ENCODE results near the gene FEM1A. TPM values are rescaled to one million over a fixed set of nuclear protein-coding genes. Genes with fewer than 3 reads are reported as not detected.

Gene FEM1A
- total and polyA plus RNA-seq, 2 of the 8 experiments (the other 6 are each of a cell fraction or from before 2014, with no cell fraction given) = 6.7 to 16.1 TPM

- Histone ChIP-seq H2BK15ac (ENCODE audit: low read length) (no peak overlapping the region), H3K23ac (ENCODE audit: insufficient read length) (no peak overlapping the region), H2BK120ac (replicated peaks; ENCODE audit: low read depth, low read length) (no peak overlapping the region), H2BK5ac (ENCODE audit: low read depth, low read length) (no peak overlapping the region), H3K9ac (replicated peaks in 1 of 4; ENCODE audit: extremely low read depth in 1 of 4, low read depth in 3 of 4, low read length in 3 of 4) (no peak overlapping the region), H3K4me2 (ENCODE audit: insufficient read depth in 1 of 2, low read depth in 2 of 2, low read length in 2 of 2) (no peak overlapping the region), H2AFZ (ENCODE audit: low read length) (no peak overlapping the region), H3K14ac (ENCODE audit: insufficient read length) (no peak overlapping the region), H2BK20ac (ENCODE audit: low read length) (no peak overlapping the region), H3K9me3 (ENCODE audit: insufficient read depth in 2 of 2, low read depth in 1 of 2, low read length in 1 of 2) (no peaks in the 10 kb centered on the region), H3K27me3 (replicated peaks in 1 of 4; ENCODE audit: control insufficient read depth in 3 of 4, extremely low read depth in 1 of 4, insufficient read depth in 3 of 4, low read length in 3 of 4) (no peaks in the 10 kb centered on the region; a peak in 1 of 7 replicates), H2AK5ac (ENCODE audit: low read depth, low read length) (no peak overlapping the region), H2BK12ac (ENCODE audit: low read depth, low read length) (no peak overlapping the region), H4K5ac (ENCODE audit: insufficient read length, low read depth, low read length) (no peak overlapping the region), H3K18ac (ENCODE audit: extremely low read depth, low read length) (no peak overlapping the region), H3K4me1 (replicated peaks in 1 of 4; ENCODE audit: control insufficient read depth in 3 of 4, insufficient read depth in 4 of 4, low read length in 3 of 4) (peaks cover 0 to 12% (median 9%) of the 10 kb centered on the region in 4 experiments; a peak in 5 of 7 replicates), H3K23me2 (ENCODE audit: low read depth, low read length) (peaks cover 3% of the 10 kb centered on the region; the same call in 1 of the 2 replicates), H3K79me1 (ENCODE audit: low read depth, low read length) (no peaks in the 10 kb centered on the region), H3K4me3 (ENCODE audit: extremely low read depth in 1 of 4, insufficient read depth in 2 of 4, low read depth in 3 of 4, low read length in 4 of 4) (no peak overlapping the region), H4K20me1 (replicated peaks in 1 of 2; ENCODE audit: control insufficient read depth in 1 of 2, insufficient read depth in 2 of 2, low read length in 2 of 2) (no peaks in the 10 kb centered on the region), H3K36me3 (ENCODE audit: control insufficient read depth in 2 of 4, insufficient read depth in 4 of 4, low read length in 3 of 4) (no peaks in the 10 kb centered on the region), H4K91ac (replicated peaks; ENCODE audit: insufficient read length, low read length) (no peak overlapping the region), H3K56ac (replicated peaks; ENCODE audit: insufficient read length, low read depth, low read length) (no peak overlapping the region), H3K79me2 (ENCODE audit: control insufficient read depth in 1 of 2, insufficient read depth in 2 of 2, low read length in 2 of 2) (no peaks in the 10 kb centered on the region), H4K8ac (ENCODE audit: extremely low read depth, insufficient read depth, low read length) (no peak overlapping the region), H3K4ac (replicated peaks; ENCODE audit: insufficient read length, low read depth, low read length) (no peak overlapping the region), H3K27ac (ENCODE audit: low read depth, low read length) (no peak overlapping the region)
- POLR2A ChIA-PET (ENCODE audit: partially characterized antibody) = interaction anchor here (1.0 kb wide), 1 partner anchor 47 kb away, joined by 3 read pairs; the partner anchor contains the start of gene FEM1A
- no peak for DNase-seq (ENCODE audit: low read depth in 1 of 2, low spot score in 2 of 2)
- CTCF ChIA-PET (ENCODE audit: partially characterized antibody) = interaction anchor here (1.0 to 1.3 kb wide), 3 partner anchors 9 to 38 kb away, joined by 3 to 4 read pairs (median 3); no protein-coding TSS in a partner anchor
- FAIRE-seq = no peak
- WGBS, 2 experiments (ENCODE audit: extremely low coverage in 1 of 2, insufficient coverage in 1 of 2, insufficient read length in 1 of 2, insufficient replicate concordance in 2 of 2, low coverage in 1 of 2, low lambda C conversion rate in 2 of 2, missing lambda C conversion rate in 1 of 2) = 95% methylated on average over 8 of the region's 8 CpGs; no CpG with 5 or more reads in 1 of the 2 experiments
- TF ChIP-seq SIN3A (conservative IDR thresholded peaks at IDR 0.05 in 1 of 2, IDR thresholded peaks at IDR 0.05 in 1 of 2; ENCODE audit: low read depth in 1 of 2, low read length in 2 of 2) (no peak), KDM1A (IDR thresholded peaks at IDR 0.05; ENCODE audit: borderline replicate concordance, low read length) (no peak), CHD1 (IDR thresholded peaks at IDR 0.05; ENCODE audit: low read depth, low read length) (no peak), CEBPB (IDR thresholded peaks at IDR 0.05; ENCODE audit: low read depth, low read length) (no peak)
These were observed 46.9 kb upstream of the FEM1A start for GRCh38 chr19:4744451-4745174.

All from H1 (cell line).